Measurements from ENCODE around the gene ATF7IP. TPM values are rescaled to one million over a fixed set of nuclear protein-coding genes. Genes with fewer than 3 reads are reported as not detected.

ATF7IP gene
- polyA plus RNA-seq, 3 donors: 16.6 to 51.7 (median 19.2) TPM

- 100% methylated on average over 1 of the region's 4 CpGs for WGBS (ENCODE audit: insufficient coverage)
- H3K4me3 Mint-ChIP-seq: no peak overlapping the region
- Histone ChIP-seq H3K27ac (ENCODE audit: low read depth in 1 of 2, low read length in 2 of 2) (peak overlapping the region in 1 of 2 donors; percentile 53), H3K4me1 (ENCODE audit: control insufficient read depth in 1 of 2, insufficient read depth in 2 of 2, low read length in 2 of 2) (peaks cover 5 to 10% of the 10 kb centered on the region in 2 donors), H3K27me3 (ENCODE audit: control insufficient read depth in 2 of 2, insufficient read depth in 2 of 2, low read length in 2 of 2) (no peaks in the 10 kb centered on the region), H3K4me3 (replicated peaks in 1 of 3; ENCODE audit: low read depth in 2 of 3, low read length in 3 of 3) (no peak overlapping the region), H3K79me2 (ENCODE audit: insufficient read depth, low read length) (peaks cover 100% of the 10 kb centered on the region), H3K9ac (ENCODE audit: insufficient read depth, low read length, poor library complexity, severe bottlenecking) (no peak overlapping the region), H3K36me3 (replicated peaks in 1 of 2; ENCODE audit: control insufficient read depth in 1 of 2, insufficient read depth in 2 of 2, low read length in 2 of 2) (no peaks in the 10 kb centered on the region), H4K20me1 (ENCODE audit: insufficient read depth, low read length) (peaks cover 84% of the 10 kb centered on the region), H2AFZ (ENCODE audit: insufficient read depth, low read depth, low read length, poor library complexity, severe bottlenecking) (no peak overlapping the region), H3K4me2 (replicated peaks; ENCODE audit: extremely low read depth, low read length, poor library complexity, severe bottlenecking) (no peak overlapping the region), H3K9me3 (replicated peaks in 1 of 2; ENCODE audit: control insufficient read depth in 1 of 2, insufficient read depth in 1 of 2, low read length in 2 of 2) (no peaks in the 10 kb centered on the region)
- H3K4me1 Mint-ChIP-seq: peaks cover 23% of the 10 kb centered on the region
- intact Hi-C loops (cut with micrococcal nuclease): no loop called here
- TF ChIP-seq CTCF (IDR thresholded peaks at IDR 0.05): no peak
- H3K27me3 Mint-ChIP-seq (ENCODE audit: low read depth in 3 of 3): peaks cover 0 to 1% (median 0%) of the 10 kb centered on the region in 3 donors
- H3K9me3 Mint-ChIP-seq: peaks cover 0 to 9% (median 4%) of the 10 kb centered on the region in 7 donors
- DNase-seq: no peak
- peaks cover 8 to 29% of the 10 kb centered on the region in 2 donors for H3K36me3 Mint-ChIP-seq
- peak overlapping the region in 3 of 7 donors; percentile 35 to 64 (median 60) for H3K27ac Mint-ChIP-seq
Measured at GRCh38 chr12:14402697-14403096, 37.2 kb downstream of the ATF7IP start.

GRCh38 chr12:14403293-14403692, 37.8 kb downstream of the ATF7IP start:
- 80% methylated on average over 1 of the region's 1 CpG for WGBS (ENCODE audit: insufficient coverage)

More at GRCh38 chr12:14403293-14403692, 37.8 kb downstream of the ATF7IP start:
- Histone ChIP-seq H3K4me3 (replicated peaks in 1 of 3; ENCODE audit: low read depth in 2 of 3, low read length in 3 of 3) (no peak overlapping the region), H3K79me2 (ENCODE audit: insufficient read depth, low read length) (peaks cover 100% of the 10 kb centered on the region), H4K20me1 (ENCODE audit: insufficient read depth, low read length) (peaks cover 84% of the 10 kb centered on the region), H3K36me3 (replicated peaks in 1 of 2; ENCODE audit: control insufficient read depth in 1 of 2, insufficient read depth in 2 of 2, low read length in 2 of 2) (no peaks in the 10 kb centered on the region), H3K9me3 (replicated peaks in 1 of 2; ENCODE audit: control insufficient read depth in 1 of 2, insufficient read depth in 1 of 2, low read length in 2 of 2) (no peaks in the 10 kb centered on the region), H3K4me1 (ENCODE audit: control insufficient read depth in 1 of 2, insufficient read depth in 2 of 2, low read length in 2 of 2) (peaks cover 5 to 10% of the 10 kb centered on the region in 2 donors), H3K9ac (ENCODE audit: insufficient read depth, low read length, poor library complexity, severe bottlenecking) (no peak overlapping the region), H2AFZ (ENCODE audit: insufficient read depth, low read depth, low read length, poor library complexity, severe bottlenecking) (no peak overlapping the region), H3K4me2 (replicated peaks; ENCODE audit: extremely low read depth, low read length, poor library complexity, severe bottlenecking) (no peak overlapping the region), H3K27me3 (ENCODE audit: control insufficient read depth in 2 of 2, insufficient read depth in 2 of 2, low read length in 2 of 2) (no peaks in the 10 kb centered on the region), H3K27ac (ENCODE audit: low read depth in 1 of 2, low read length in 2 of 2) (peak overlapping the region in 1 of 2 donors; percentile 53)
- peak overlapping the region in 4 of 7 donors; percentile 30 to 43 (median 35) for H3K27ac Mint-ChIP-seq
- TF ChIP-seq CTCF (IDR thresholded peaks at IDR 0.05): no peak
- peaks cover 0 to 12% (median 4%) of the 10 kb centered on the region in 7 donors for H3K9me3 Mint-ChIP-seq
- peaks cover 0 to 1% (median 0%) of the 10 kb centered on the region in 3 donors for H3K27me3 Mint-ChIP-seq (ENCODE audit: low read depth in 3 of 3)
- H3K36me3 Mint-ChIP-seq: peaks cover 8 to 29% of the 10 kb centered on the region in 2 donors
- no peak for DNase-seq
- H3K4me3 Mint-ChIP-seq: no peak overlapping the region
- intact Hi-C loops (cut with micrococcal nuclease): no loop called here
- H3K4me1 Mint-ChIP-seq: peaks cover 24% of the 10 kb centered on the region
